HL-60 (cell line): Measurements from ENCODE around the gene ZNF865.

Source experiments
- POLR2AphosphoS5 ChIP-seq: IDR thresholded peaks from 2 replicates; pipeline ENCODE4 v1.6.1; 2012; ENCODE audit warnings: low read depth
- SPI1 ChIP-seq: IDR thresholded peaks from 2 replicates; pipeline ENCODE4 v1.6.1; 2012; ENCODE audit warnings: low read depth, mild to moderate bottlenecking, borderline replicate concordance
- TF ChIP-seq, protein P1 (sequence below): IDR thresholded peaks from one replicate; pipeline ENCODE4 v1.5.1; 2011; ENCODE audit warnings: low read length, control low read depth, inconsistent platforms; ENCODE audit not compliant: insufficient read depth

DNA sequence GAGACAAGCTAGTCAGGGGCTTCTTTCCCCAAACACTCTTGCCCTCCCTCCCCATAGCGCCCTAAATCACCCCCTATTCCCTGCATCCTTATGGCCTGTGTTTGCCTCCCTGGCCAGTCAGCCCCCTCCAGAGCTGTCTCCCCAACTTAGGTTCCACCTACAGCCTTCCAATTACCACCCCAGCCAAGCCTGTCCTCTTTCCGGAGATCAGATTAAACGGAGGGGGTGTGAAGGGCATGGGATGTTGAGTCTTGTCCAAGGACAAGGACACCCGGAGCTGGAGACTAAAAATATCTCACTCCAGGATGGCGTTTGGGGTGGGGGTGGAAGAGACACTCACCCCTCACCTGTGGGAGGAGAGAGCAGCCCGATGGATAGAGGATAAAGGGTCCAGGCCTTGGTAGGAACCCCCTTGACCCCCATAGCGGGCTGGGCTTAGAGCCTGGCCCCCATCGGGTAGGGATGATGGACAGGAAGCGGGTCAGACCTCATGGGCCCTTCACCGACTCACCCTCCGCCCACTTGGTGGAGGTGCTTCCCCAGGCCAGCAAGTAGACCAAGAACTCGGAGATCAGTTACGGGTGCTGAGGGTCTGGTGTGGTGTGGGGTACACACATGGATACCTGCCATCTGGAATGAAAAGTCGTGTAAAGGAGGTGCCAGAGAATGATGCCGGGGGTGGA is 6.0 kb downstream of the ZNF865 start:
- TF ChIP-seq POLR2AphosphoS5 = no peak
- TF ChIP-seq SPI1 = no peak
- TF ChIP-seq, protein P1, sequence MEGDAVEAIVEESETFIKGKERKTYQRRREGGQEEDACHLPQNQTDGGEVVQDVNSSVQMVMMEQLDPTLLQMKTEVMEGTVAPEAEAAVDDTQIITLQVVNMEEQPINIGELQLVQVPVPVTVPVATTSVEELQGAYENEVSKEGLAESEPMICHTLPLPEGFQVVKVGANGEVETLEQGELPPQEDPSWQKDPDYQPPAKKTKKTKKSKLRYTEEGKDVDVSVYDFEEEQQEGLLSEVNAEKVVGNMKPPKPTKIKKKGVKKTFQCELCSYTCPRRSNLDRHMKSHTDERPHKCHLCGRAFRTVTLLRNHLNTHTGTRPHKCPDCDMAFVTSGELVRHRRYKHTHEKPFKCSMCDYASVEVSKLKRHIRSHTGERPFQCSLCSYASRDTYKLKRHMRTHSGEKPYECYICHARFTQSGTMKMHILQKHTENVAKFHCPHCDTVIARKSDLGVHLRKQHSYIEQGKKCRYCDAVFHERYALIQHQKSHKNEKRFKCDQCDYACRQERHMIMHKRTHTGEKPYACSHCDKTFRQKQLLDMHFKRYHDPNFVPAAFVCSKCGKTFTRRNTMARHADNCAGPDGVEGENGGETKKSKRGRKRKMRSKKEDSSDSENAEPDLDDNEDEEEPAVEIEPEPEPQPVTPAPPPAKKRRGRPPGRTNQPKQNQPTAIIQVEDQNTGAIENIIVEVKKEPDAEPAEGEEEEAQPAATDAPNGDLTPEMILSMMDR = no peak
